ENCODE results near the gene KCNK17.

- TF ChIP-seq, protein P1, sequence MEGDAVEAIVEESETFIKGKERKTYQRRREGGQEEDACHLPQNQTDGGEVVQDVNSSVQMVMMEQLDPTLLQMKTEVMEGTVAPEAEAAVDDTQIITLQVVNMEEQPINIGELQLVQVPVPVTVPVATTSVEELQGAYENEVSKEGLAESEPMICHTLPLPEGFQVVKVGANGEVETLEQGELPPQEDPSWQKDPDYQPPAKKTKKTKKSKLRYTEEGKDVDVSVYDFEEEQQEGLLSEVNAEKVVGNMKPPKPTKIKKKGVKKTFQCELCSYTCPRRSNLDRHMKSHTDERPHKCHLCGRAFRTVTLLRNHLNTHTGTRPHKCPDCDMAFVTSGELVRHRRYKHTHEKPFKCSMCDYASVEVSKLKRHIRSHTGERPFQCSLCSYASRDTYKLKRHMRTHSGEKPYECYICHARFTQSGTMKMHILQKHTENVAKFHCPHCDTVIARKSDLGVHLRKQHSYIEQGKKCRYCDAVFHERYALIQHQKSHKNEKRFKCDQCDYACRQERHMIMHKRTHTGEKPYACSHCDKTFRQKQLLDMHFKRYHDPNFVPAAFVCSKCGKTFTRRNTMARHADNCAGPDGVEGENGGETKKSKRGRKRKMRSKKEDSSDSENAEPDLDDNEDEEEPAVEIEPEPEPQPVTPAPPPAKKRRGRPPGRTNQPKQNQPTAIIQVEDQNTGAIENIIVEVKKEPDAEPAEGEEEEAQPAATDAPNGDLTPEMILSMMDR (IDR thresholded peaks at IDR 0.05), result no peak
- no peak for TF ChIP-seq POLR2A (IDR thresholded peaks at IDR 0.05)
These were observed 3.7 kb downstream of the KCNK17 start for GRCh38 chr6:39310542-39310941.
